SJSA1 (cell line): ENCODE results near the gene GPN1. TPM values are rescaled to one million over a fixed set of nuclear protein-coding genes. Genes with fewer than 3 reads are reported as not detected.

Experiments
- total RNA-seq: library from RNA; depleted of rRNA; stranded (reverse); fragments of >200 nt; shearing (Covaris generic); gene quantifications from 2 replicates; pipeline ENCODE4 v1.2.3, GENCODE V29; 2014; rRNA removed

Gene GPN1
- total RNA-seq, 1 experiment from 2014 or later, result 68.8 TPM

Other genes starting within 250 kb of the GPN1 start
- 7.7 and 13.1 TPM in 2 replicates for gene ZNF513, start 248.3 kb upstream of the GPN1 start, total RNA-seq
- 144 and 147 TPM in 2 replicates for gene PPM1G, start 219.5 kb upstream of the GPN1 start, total RNA-seq
- 83.1 and 132 TPM in 2 replicates for gene NRBP1, start 200.4 kb upstream of the GPN1 start, total RNA-seq
- not detected in 2 replicates for gene KRTCAP3, start 186.7 kb upstream of the GPN1 start, total RNA-seq
- gene IFT172, start 139.3 kb upstream of the GPN1 start, total RNA-seq, result 12.4 and 18.4 TPM in 2 replicates
- 2.2 and 3.9 TPM in 2 replicates for gene FNDC4, start 133.8 kb upstream of the GPN1 start, total RNA-seq
- gene GCKR, start 132.2 kb upstream of the GPN1 start, total RNA-seq, result not detected in 2 replicates
- gene ZNF512, start 46.0 kb upstream of the GPN1 start, total RNA-seq, result 35.2 and 52.8 TPM in 2 replicates
- gene CCDC121, start within 50 bp of the GPN1 start, total RNA-seq, result 2.4 and 2.9 TPM in 2 replicates
- gene SUPT7L, start 34.6 kb downstream of the GPN1 start, total RNA-seq, result 21.5 and 23.3 TPM in 2 replicates
- 49.7 and 52.8 TPM in 2 replicates for gene SLC4A1AP, start 34.8 kb downstream of the GPN1 start, total RNA-seq
- gene MRPL33, start 142.7 kb downstream of the GPN1 start, total RNA-seq, result 184 and 254 TPM in 2 replicates